ENCODE results near the gene EFNA3.

The EFNA3 gene

GRCh38 chr1:155049651-155050559 is 28.7 kb upstream of the EFNA3 start:
- DNase-seq: no peak

DNA sequence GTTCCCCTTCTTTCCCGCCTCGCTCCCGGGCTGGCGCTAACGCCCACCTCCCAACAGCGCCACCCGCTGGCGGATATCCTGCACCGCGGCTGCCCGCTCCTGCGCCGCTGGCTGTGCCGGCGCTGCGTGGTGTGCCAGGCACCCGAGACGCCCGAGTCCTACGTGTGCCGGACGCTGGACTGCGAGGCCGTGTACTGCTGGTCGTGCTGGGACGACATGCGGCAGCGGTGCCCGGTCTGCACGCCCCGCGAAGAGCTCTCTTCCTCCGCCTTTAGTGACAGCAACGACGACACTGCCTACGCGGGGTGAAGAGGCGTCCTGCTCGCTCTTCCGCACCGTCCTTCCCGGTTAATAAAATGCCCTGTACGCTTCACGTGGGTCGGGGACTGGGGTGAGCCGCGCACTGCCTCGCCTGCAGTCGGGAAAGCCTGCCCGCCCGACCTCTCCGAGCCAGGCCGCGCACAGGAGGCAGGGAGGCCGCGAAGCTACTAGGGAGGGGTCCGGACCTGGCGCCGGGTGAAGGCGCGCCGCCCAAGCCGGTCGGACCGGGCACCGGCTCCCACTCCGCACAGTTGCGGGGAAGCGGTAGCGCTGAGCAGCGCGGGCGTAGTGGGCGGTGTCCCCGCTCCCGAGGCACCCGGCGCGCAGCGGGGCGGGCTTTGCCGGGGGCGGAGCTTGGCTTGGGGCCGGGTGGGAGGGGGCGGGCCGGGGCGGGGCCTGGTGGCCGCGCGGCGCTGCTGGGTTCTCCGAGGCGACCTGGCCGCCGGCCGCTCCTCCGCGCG is 27.9 kb upstream of the EFNA3 start, which contains the start of gene ADAM15:
ADAM15 (plus strand) TSS at position 757 of the 782 bp plus-strand sequence. CDS start 71 bp downstream, outside the sequence.
- DNase-seq: peak; percentile 82

DNA sequence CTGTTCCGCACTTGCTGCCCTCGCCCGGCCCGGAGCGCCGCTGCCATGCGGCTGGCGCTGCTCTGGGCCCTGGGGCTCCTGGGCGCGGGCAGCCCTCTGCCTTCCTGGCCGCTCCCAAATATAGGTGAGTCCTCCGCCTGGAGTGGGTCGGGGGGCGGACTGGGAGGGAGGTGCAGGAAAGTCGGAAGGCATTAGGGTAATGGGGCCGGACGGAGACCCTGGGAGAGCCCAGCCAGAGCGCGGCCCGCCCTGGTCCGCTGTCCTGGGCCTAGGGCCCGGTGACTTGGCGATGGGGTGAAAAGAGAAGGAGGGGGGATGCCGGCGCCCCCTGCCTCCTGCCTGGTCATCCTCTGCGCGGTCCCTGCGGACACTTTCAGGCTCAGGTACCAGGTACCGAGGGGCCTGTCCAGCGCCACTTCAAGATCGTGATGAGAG is 27.3 kb upstream of the EFNA3 start:
- DNase-seq: no peak

- DNase-seq: peak; percentile 33
Observed at GRCh38 chr1:155051777-155052398, 26.7 kb upstream of the EFNA3 start.

- no peak for DNase-seq
Observed at GRCh38 chr1:155052439-155053395, 25.9 kb upstream of the EFNA3 start.

GRCh38 chr1:155053531-155054105 is 25.0 kb upstream of the EFNA3 start:
- DNase-seq: no peak

DNA sequence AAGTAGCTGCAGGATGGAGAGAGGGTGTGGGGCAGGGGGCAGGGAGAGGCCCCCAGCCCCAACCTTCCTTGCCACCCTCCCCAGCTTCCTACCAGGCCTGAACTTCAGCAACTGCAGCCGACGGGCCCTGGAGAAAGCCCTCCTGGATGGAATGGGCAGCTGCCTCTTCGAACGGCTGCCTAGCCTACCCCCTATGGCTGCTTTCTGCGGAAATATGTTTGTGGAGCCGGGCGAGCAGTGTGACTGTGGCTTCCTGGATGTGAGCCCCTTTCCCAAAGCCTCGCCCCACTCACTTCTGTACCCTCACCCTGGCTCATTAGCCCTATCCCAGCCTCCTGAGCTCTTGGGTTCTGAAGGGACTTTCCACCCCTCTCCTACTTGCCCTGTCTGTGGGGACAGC is 21.5 kb upstream of the EFNA3 start:
- DNase-seq: no peak

GRCh38 chr1:155057788-155058211 is 20.8 kb upstream of the EFNA3 start:
- DNase-seq: no peak

- no peak for DNase-seq
Observed at GRCh38 chr1:155060736-155061135, 17.9 kb upstream of the EFNA3 start.

- DNase-seq: peak; percentile 81
Observed at GRCh38 chr1:155061381-155062150, 17.1 kb upstream of the EFNA3 start.

DNA sequence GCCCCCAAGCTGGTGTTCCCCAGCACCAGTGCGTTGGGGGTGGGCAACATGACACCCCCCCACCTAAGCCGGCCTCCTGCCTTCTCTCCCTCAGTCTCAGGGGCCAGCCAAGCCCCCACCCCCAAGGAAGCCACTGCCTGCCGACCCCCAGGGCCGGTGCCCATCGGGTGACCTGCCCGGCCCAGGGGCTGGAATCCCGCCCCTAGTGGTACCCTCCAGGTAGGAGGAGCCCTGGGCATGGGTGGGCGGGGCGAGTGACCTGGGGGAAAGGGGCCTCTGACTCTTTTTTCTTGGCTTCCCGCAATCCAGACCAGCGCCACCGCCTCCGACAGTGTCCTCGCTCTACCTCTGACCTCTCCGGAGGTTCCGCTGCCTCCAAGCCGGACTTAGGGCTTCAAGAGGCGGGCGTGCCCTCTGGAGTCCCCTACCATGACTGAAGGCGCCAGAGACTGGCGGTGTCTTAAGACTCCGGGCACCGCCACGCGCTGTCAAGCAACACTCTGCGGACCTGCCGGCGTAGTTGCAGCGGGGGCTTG is 16.4 kb upstream of the EFNA3 start:
- no peak for DNase-seq

DNA sequence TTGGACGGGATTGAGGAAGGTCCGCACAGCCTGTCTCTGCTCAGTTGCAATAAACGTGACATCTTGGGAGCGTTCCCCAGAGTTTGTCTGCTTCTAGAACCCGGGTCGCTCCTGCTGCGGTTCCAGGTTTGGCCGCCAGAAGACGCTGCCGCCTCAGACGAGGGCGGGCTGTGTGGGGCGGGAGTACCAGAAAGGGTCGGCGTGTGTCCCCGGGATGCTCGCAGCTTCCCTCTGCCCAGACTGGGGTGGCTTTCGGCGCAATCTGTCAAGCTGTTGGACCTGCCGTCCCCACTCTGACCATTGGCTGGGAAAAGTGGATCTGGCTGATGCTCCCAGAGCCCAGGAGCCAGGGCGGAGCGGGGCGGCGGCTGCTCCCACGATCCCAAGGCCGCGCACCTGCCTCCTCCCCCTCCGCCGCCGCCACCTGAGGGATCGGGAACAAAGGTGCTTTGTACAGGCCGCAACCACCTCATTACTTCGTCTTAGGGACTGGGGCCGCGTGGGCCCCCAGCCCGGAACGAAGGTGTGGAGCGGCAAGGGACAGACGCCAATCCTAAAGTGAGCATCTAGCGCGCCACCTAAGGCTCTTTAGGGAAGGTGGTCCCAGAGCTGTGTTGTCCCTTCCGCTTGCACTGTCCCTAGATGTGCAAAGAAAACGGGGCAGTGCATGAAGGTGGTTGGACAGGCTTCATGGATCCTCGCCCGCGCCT is 15.8 kb upstream of the EFNA3 start:
- DNase-seq: peak; percentile 69

GRCh38 chr1:155063550-155064110 is 15.0 kb upstream of the EFNA3 start, which contains the start of gene EFNA4:
EFNA4 (plus strand) TSS chr1:155063740; CDS start chr1:155063824, 84 bp downstream.
- peak; percentile 65 for DNase-seq

DNA sequence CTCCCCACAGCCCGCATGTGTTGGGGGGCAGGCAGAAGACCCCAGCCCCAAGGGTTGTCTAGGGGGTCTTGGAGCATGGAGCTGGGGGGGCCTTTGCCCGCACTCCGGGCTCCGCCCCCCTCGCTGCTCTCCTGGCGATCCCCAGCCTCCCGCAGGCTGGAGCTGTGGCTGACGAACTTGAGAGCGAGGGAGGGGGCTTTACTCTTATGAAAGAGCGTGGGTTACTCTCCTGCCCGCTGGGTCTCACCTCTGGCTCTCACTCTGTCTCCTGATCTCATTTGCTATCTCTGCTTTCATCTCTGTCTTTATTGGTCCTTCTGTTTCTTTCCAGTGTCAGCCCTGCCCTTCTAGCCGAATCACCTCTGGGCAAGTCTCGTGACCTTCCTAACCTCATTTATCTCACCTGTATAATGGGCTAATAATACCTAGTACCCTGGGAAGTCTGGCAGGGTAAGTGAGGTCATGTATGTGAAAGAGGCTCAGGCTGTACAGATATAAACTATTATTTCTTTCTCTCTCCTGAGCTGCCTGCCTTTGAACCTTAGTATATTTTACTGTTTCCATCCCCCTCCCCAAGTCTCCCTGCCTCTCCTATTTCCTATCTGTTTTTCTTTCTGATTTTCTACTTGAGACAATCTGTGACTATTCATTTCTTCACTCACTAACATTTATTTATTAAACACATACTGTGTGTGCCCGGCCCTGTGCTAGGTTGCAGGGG is 14.4 kb upstream of the EFNA3 start:
- peak; percentile 65 for DNase-seq

GRCh38 chr1:155064832-155065429 is 13.7 kb upstream of the EFNA3 start:
- DNase-seq: no peak

- no peak for DNase-seq
Observed at GRCh38 chr1:155066777-155067176, 11.9 kb upstream of the EFNA3 start.

DNA sequence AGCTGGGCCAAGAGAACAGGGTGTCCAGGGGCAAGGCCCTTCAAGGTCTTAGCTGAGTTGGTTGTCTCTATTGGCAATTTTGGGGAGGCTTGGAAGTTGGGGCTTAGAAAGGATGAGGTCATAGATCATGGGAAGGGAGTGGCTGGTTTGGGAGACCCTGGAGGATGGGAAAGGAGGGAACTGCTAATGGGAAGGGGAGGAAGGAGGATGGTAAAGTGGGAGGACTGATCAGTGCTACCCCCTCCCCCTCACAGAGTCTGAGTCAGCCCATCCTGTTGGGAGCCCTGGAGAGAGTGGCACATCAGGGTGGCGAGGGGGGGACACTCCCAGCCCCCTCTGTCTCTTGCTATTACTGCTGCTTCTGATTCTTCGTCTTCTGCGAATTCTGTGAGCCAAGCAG is 10.0 kb upstream of the EFNA3 start:
- DNase-seq: no peak

GRCh38 chr1:155069551-155070157 is 9.0 kb upstream of the EFNA3 start:
- DNase-seq: peak; percentile 93

Data from NCI-H1092 treated with DMSO at 0.1 percent for 48 hours (cell line).